HuH-7 (cell line): Measurements from ENCODE around the gene ANKRD40.
"Not testable (repeated sequence)": the region's sequence is repeated elsewhere in the genome, so short reads cannot be mapped to it uniquely, and the experiment has no call there.

Experiments used
- DNase-seq: peaks from one replicate; pipeline ENCODE4 v3.0.0; 2011; ENCODE audit warnings: low spot score

ANKRD40 gene

DNA sequence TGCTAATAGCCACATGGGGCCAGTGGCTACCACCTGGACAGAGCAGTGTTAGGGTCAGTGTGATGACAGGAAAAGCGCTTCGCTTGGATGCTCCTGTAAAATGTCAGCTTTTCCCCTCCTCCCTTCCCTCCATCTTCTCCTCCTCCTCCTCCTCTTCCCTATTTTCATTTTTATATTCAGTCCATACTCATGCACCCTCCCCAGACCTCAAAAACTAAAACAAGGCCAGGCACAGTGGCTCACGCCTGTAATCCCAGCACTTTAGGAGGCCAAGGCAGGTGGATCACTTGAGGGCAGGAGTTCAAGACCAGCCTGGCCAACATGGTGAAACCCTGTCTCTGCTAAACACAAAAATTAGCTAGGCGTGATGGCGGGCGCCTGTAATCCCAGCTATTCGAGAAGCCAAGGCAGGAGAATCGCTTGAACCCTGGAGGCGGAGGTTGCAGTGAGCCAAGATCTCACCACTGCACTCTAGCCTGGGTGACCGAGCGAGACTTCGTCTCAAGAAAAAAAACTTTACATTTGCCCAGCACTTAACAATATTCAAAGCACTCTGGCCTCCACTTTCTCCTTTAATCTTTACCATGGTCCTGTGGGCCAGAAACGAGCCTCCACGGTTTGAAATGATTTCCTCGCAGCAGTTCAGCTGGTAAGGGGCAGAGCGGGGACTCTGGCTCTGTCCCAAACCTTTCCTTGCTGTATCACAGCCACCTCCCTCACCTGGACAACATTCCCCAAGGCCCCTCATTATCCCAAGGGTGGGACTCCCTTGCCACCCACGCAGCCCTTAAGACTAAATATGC lies 21.8 kb downstream of the ANKRD40 start:
- DNase-seq = no peak

DNA sequence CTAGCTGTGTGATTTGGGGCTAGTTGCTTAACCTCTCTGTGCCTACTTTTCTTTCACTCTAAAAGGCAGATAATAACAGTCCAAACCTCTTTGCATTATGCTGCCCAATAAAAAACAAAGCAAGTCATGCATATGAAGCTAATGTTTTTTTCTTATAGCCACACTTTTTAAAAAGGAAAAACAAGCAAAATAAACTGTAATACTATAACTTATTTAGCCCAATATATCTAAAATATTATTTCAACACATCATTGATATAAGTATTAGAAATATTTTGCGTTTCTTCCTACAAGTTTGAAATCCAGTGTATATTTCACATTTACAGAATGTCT lies 22.4 kb downstream of the ANKRD40 start:
- DNase-seq = no peak

DNA sequence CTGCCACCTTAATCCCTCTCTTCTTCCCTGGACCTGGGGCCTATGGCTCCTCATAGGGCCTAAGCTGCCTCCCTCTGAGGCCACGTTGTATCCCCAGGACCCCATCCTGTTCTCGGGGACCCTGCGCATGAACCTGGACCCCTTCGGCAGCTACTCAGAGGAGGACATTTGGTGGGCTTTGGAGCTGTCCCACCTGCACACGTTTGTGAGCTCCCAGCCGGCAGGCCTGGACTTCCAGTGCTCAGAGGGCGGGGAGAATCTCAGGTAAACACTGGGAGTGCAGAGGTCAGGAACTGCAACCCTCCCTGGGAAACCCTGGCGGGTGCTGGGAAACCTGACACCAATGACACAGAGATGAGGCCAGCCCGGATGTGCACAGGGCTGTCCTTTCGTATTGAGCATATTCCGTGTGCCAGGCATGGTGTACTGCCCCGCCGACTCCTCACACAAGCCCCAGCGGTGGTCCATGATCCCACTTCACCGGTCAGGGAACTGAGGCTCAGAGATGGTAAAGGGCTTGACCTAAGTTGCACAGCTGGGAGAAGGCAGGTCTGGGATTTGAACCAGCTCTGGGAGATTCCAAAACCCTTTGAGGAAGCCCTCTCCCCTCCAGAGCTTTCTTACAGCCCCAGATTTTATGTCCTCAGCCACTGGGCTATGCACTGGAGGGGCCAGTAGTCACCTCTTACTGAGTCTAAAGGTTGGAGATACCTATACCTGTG lies 22.9 kb downstream of the ANKRD40 start:
- DNase-seq = peak; percentile 95

DNA sequence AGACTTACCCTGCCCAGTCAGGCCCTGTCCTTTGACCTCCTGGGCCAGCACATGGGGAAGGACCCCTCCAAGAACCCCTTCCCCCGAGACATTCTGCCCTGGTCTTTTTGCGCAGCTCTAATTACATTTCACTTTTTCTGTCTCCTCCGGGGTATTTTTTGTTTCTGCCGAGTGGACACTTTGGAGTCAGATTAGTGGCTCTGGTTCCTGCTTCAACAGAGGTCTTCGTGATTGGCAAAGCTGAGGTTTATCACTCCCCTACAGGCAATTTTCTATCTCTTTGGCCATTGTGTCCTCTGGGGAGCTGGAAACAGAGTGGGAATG lies 23.5 kb downstream of the ANKRD40 start:
- DNase-seq = no peak

DNA sequence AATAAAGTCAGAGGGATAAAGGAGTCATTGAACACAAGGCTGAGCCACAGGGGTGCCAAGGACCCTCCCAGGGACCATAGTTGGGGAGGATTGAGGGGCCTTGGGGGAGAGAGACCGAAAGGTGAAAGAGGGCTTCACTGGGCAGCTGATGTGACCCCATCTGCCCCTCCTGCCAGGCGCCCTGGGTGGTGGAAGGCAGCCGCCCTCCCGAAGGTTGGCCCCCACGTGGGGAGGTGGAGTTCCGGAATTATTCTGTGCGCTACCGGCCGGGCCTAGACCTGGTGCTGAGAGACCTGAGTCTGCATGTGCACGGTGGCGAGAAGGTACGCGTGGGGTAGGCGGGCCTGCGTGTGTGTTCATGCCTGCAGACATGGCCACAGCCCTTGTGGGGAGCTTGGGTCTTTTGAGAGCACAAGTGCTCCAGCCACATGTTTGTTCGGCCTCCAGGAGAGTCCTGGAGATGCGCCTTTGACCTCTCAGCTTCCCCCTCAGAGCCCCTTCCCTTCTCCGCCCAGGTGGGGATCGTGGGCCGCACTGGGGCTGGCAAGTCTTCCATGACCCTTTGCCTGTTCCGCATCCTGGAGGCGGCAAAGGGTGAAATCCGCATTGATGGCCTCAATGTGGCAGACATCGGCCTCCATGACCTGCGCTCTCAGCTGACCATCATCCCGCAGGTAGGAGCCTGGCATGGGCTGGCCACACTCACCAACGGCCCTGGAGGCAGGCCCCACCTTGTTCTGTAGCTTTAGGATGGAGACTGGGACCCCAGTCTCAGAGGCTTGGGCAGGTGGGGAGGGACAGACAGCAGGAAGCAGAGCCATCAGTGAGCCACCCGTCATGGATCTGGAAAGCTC lies 24.1 kb downstream of the ANKRD40 start:
- DNase-seq = no peak

DNA sequence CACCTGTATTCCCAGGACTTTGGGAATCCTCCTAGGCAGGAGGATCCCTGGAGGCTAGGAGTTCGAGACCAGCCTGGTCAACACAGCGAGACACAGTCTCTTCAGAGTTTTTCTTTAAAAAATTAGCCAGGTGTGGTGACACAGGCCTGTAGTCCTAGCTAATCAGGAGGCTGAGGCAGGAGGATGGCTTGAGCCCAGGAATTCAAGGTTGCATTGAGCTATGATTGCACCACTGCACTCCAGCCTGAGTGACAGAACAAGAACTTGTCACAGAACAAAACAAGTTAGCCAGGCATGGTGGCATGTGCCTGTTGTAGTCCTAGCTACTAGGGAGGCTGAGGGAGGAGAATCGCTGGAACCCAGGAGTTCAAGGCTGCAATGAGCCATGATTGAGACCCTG lies 24.8 kb downstream of the ANKRD40 start:
- no peak for DNase-seq

DNA sequence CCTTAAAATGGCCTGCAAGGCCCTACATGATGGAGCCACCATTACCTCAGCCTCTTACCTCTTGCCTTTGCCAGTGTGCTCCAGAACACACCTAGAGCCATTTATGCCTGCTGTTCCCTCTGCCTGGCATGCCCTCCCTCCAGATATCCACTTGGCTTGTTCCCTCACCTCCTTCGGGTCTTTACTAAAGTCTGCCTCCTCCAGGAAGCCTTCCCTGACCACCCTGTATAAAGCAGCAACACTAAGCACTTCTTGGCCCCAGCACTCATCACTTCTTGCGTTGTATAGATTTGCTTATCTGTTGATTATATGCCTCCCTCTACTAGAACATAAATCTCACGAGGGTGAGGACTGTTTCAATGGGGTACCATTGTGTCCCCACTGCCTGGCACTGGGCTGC lies 25.3 kb downstream of the ANKRD40 start:
- no peak for DNase-seq

DNA sequence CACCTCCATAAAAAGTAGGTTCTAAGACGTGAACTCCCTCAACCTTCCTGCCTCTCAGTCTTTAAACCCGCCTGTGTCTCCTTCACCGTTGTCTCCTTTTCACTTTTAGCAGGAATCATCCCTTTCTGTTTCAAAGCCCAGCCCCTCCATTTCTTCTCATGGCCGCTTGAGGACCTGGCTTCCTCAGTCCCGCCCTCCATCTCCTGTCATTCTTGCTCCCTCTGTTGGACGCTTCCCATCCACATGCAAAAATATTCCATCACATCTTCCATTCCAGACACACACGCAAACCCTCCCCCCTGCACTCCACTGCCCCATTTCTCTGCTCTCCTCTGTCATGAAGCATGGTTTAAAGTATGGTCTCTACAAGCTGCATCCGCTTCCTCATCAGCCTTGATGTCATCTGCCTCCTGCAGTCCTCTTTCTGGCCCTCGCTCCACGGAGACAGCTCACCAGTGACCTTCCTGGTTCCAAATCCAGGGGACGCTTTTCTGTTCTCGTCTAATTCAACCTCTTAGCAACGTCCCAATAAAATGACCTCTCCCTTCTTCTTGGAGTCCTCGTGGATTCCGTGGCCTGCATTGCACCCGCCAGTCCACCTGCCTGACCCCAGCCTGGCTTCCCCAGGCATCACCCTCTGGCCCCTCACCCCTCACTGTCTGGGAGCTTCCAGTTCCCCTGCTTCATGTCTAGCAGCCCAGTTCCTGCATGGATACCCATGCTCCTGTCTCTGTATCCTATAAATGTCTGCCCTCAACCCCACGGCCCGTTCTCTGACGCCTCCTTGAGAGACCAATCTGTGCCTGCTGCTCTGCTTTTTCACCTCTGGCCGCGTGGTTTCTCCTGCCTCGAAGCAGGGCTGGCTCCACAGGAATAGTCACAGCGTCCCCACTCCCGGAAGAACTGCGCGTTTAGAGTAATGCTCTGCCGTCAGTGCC lies 26.2 kb downstream of the ANKRD40 start:
- peak; percentile 80 for DNase-seq

DNA sequence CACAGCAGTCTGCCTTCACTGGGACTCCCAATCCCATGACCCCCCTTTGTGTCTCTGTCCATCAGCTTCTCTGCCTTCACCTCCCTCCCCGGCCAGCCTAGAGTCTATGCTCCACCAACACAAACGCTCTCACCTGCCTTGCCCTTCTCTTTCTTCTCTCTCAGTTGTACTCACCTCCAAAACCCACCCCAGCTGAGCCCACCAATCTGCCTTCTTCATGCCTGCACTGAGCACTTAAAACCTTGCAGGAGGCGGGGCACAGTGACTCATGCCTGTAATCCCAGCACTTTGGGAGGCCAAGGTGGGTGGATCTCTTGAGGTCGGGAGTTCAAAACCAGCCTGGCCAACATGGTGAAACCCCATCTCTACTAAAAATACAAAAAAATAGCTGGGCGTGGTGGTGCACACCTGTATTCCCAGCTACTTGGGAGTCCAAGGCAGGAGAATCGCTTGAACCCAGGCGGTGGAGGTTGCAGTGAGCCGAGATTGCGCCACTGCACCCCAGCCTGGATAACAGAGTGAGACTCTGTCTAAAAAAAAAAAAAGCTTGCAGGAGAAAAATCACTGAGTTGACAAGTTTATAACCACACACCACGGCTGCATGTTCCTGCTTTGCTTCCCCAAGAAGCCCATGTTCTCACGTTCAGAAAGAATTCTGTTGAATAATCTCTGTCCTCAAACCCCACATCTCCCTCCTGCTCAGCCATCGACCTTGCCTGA lies 27.0 kb downstream of the ANKRD40 start:
- DNase-seq = not testable (repeated sequence)

DNA sequence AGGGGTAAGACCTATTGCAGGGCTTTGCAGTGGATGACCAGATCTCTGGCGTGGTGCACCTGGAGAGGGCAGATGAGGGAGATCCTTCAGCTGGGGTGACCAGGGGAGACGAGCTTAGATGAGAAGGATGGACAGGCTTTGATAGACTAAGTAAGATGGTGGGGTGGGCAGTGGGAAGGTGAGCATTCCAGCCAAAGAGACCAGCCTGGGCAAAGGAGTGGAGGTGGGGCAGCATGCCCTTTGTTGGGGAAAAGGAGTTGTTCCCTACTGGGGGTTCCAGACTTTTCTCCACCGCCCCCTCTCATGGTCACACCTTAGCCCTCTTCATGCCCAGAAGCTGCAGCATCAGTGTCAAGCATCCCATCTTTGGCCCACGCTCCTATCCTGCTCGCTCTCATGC lies 27.6 kb downstream of the ANKRD40 start:
- no peak for DNase-seq

DNA sequence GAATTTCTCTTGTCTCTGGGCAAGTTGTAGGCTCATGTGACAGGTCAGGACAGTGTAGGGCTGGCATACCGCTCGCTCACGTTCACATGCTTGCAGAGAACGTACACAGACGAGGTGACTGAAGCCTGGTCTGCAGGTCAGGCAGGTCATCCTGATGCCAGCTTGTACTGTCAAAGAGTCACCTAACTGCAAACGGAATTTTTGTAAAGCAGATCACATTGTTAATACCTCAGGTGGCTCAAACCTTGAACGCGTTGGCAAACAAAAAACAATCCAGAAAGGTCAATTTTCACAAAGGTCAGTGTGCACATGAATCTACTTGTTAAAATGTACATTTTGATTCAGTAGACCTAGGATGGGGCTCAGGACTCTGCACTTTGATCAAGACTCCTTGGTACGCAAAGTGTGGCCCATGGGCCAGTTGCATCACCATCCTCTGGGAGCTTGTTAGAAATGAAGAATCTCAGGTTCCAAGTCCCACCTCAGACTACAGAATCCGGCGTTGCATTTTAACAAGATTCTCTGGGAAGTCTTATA lies 28.6 kb downstream of the ANKRD40 start:
- DNase-seq = no peak

DNA sequence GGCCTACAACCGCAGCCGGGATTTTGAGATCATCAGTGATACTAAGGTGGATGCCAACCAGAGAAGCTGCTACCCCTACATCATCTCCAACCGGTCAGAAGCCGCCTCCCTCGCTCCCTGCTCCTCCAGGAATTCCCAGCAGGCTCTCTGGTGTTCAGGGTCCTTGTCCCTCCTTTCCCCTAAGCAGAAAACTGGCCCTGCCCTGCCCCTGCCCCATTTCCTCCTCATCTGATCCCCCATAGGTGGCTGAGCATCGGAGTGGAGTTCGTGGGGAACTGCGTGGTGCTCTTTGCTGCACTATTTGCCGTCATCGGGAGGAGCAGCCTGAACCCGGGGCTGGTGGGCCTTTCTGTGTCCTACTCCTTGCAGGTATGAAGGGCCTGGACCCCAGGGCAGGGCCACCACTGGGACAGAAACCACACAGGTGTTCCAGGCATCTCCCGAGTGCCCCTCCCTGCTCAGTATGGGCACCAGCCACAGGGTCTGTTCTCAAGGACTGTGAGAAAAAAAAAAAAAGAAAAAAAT lies 29.8 kb downstream of the ANKRD40 start:
- DNase-seq = no peak

DNA sequence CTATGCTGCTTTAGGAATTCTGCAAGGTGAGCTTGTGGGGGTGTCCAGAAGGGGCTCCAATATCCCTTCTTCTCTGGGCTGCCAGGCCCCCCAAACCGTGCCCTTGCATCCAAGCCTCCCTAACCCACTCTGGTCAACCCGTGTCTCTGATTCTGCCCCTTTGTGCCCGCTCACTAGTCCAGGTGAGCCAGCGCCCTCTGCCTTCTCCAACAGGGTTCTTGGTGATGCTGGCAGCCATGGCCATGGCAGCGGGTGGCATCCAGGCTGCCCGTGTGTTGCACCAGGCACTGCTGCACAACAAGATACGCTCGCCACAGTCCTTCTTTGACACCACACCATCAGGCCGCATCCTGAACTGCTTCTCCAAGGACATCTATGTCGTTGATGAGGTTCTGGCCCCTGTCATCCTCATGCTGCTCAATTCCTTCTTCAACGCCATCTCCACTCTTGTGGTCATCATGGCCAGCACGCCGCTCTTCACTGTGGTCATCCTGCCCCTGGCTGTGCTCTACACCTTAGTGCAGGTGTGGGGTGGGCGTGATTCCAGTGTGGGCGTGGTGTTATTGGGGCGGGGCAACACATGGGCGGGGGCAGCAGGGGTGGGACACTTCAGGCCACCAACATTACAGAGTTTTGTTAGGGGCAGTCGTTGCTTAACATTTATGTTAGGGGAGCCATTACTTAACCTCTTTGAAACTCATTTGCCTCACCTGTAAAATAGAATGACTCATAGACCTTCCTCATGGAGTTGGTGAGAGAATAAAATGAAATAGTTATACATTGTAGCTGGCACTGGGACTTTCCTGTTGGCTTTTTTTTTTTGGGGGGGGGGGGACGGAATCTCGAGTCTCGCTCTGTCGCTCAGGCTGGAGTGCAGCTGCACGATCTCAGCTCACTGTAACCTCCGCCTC lies 31.4 kb downstream of the ANKRD40 start:
- DNase-seq = no peak

DNA sequence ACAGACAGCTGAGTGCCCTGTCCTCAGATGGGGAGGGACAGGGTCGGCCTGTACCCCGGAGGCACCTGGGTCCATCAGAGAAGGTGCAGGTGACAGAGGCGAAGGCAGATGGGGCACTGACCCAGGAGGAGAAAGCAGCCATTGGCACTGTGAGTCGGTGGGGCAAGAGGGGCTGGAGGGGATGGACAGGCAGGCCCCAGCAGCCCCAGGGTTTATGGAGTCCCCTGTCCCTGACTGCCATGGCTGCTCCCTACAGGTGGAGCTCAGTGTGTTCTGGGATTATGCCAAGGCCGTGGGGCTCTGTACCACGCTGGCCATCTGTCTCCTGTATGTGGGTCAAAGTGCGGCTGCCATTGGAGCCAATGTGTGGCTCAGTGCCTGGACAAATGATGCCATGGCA lies 32.1 kb downstream of the ANKRD40 start:
- DNase-seq = no peak

DNA sequence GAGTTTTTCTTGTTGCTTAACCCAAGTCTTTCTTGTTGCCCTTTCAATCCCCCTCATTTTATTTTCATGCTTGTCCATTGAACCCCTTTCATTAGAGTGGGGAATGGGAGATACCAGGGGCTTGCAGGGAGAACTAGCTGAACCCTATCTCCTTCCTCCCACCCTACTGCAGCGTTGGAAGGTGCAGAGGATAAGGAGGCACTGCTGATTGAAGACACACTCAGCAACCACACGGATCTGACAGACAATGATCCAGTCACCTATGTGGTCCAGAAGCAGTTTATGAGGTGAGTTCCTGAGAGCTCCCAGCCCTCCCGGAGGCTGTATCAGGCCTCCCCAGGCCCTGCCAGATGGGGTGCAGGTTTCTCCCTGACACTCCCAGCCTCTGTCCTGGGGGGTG lies 32.5 kb downstream of the ANKRD40 start:
- no peak for DNase-seq

DNA sequence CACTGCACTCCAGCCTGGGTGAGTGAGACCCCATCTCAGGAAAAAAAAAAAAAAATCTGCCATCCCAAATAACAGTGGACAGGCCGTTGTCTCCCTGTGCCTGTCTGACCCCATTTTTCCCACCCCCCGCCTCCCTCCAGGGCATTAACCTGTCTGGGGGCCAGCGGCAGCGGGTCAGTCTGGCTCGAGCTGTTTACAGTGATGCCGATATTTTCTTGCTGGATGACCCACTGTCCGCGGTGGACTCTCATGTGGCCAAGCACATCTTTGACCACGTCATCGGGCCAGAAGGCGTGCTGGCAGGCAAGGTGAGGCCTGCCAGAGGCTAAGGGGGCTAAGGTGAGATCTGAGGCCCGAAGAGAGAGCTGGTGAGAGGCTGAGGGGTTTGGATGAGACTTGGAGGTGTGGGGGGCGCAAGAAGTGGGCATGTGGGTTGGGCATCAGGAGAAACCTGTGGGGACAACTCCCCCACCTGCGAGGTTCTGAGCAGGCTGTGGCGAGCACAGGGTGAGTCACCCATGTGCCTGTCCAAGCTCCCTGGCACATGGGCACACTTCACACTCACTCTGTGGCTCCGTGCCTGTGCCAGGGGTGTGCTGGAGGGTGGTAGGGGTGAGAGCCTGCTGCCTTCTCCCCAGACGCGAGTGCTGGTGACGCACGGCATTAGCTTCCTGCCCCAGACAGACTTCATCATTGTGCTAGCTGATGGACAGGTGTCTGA lies 34.7 kb downstream of the ANKRD40 start:
- DNase-seq = no peak

DNA sequence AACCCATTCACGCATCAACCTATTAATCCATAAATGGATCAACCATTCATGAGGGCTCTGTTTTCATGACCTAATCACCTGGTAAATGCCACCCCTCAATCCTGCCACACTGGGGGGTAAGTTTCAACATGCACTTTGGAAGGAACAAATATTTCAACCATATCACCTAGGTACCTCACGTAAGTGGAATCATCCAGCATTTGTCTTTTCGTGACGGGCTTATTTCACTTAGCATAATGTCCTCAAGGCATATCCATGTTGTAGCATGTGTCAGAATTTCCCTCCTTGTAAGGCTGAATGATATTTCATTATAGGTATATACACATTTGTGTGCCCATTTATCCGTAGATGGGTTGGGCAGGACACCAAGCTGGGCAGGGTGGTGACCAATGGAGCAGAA lies 35.6 kb downstream of the ANKRD40 start:
- no peak for DNase-seq

DNA sequence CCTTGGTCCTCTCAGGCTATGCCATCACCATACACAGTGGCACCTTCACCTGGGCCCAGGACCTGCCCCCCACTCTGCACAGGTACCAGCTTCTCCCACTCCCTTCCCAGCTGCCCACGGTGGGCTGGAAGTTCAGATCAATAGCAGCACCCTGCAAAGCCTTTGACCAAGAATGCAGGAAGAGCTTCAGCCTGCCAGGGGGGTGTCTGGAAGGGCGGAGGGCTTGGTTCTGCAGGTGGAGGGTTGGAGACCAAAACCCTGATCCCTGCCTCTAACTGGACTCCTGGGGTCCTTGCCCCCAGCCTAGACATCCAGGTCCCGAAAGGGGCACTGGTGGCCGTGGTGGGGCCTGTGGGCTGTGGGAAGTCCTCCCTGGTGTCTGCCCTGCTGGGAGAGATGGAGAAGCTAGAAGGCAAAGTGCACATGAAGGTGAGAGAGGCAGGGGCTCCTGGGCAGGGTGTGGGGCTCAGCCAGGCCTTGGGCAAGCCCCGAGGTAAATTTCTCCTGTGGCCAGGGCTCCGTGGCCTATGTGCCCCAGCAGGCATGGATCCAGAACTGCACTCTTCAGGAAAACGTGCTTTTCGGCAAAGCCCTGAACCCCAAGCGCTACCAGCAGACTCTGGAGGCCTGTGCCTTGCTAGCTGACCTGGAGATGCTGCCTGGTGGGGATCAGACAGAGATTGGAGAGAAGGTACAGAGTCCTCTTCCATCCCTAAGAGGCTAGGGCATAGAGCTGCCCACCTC lies 38.7 kb downstream of the ANKRD40 start:
- no peak for DNase-seq
